ENCODE results near the gene CATSPERE.
"Not testable (repeated sequence)": the region's sequence is repeated elsewhere in the genome, so short reads cannot be mapped to it uniquely, and the experiment has no call there.

The CATSPERE gene

GRCh38 chr1:244448279-244449036 lies 12.6 kb upstream of the CATSPERE start:
- in situ Hi-C loops (cut with HindIII; ENCODE audit: low sequenced_read_pairs), result no loop called here

- in situ Hi-C loops (cut with HindIII; ENCODE audit: low sequenced_read_pairs), result no loop called here
These were observed 11.1 kb upstream of the CATSPERE start for GRCh38 chr1:244449936-244450508.

- in situ Hi-C loops (cut with HindIII; ENCODE audit: low sequenced_read_pairs), result no loop called here
These were observed 10.2 kb upstream of the CATSPERE start for GRCh38 chr1:244450597-244451538.

GRCh38 chr1:244451539-244451950 lies 9.5 kb upstream of the CATSPERE start, which contains the start of gene ADSS2:
Gene ADSS2, minus strand, starts transcription at chr1:244451909. Its CDS starts 92 bp downstream, at chr1:244451817.
- in situ Hi-C loops (cut with HindIII; ENCODE audit: low sequenced_read_pairs), result no loop called here

GRCh38 chr1:244451951-244452795 lies 8.9 kb upstream of the CATSPERE start:
- in situ Hi-C loops (cut with HindIII; ENCODE audit: low sequenced_read_pairs), result no loop called here

GRCh38 chr1:244454412-244454811 lies 6.7 kb upstream of the CATSPERE start:
- in situ Hi-C loops (cut with HindIII; ENCODE audit: low sequenced_read_pairs), result no loop called here

GRCh38 chr1:244456586-244456985 lies 4.5 kb upstream of the CATSPERE start:
- in situ Hi-C loops (cut with HindIII; ENCODE audit: low sequenced_read_pairs), result no loop called here

- in situ Hi-C loops (cut with HindIII; ENCODE audit: low sequenced_read_pairs), result no loop called here
These were observed 2.3 kb upstream of the CATSPERE start for GRCh38 chr1:244458781-244459180.

- in situ Hi-C loops (cut with HindIII; ENCODE audit: low sequenced_read_pairs), result loop anchor here (10.0 kb wide), 1 partner anchor 65 kb away; no protein-coding TSS in a partner anchor
These were observed 876 bp upstream of the CATSPERE start for GRCh38 chr1:244460197-244460596.

GRCh38 chr1:244466724-244467123 lies 5.7 kb downstream of the CATSPERE start:
- in situ Hi-C loops (cut with HindIII; ENCODE audit: low sequenced_read_pairs), result loop anchor here (10.0 kb wide), 1 partner anchor 58 kb away; no protein-coding TSS in a partner anchor

- in situ Hi-C loops (cut with HindIII; ENCODE audit: low sequenced_read_pairs), result no loop called here
These were observed 12.1 kb downstream of the CATSPERE start for GRCh38 chr1:244473059-244473605.

DNA sequence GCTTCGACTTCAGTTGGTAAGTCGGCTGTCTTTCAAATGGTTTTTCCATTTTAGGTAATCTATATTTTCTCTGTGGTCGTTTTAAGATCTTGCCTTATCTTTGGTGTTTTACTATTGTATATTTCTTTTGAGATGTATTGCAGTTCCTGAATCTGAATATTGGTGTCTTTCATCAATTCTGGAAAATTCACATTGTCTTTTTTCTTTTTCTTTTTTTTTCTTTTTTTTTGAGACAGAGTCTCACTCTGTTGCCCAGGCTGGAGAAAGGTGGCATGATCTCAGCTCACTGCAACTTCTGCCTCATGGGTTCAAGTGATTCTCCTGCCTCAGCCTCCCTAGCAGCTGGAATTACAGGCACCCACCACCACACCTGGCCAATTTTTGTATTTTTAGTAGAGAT lies 23.9 kb downstream of the CATSPERE start:
- in situ Hi-C loops (cut with HindIII; ENCODE audit: low sequenced_read_pairs), result not testable (repeated sequence)

DNA sequence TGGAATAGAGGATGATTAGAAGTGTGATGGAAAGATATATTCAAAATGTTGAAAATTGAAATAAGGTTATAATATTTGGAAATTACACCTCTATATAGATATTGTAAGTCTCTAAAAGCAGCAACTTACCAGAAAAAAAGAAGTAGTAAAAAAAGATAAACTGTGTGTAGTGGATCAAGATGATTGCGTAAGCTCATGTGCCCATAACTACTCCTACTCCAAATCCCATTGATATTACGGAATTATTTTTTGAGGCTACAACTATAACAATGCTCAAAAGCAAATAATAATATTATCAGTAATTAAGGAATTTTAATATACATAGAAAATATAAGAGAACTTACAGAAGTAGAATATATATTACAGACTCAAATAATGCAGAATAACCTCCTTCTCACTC lies 33.6 kb downstream of the CATSPERE start:
- in situ Hi-C loops (cut with HindIII; ENCODE audit: low sequenced_read_pairs), result no loop called here

DNA sequence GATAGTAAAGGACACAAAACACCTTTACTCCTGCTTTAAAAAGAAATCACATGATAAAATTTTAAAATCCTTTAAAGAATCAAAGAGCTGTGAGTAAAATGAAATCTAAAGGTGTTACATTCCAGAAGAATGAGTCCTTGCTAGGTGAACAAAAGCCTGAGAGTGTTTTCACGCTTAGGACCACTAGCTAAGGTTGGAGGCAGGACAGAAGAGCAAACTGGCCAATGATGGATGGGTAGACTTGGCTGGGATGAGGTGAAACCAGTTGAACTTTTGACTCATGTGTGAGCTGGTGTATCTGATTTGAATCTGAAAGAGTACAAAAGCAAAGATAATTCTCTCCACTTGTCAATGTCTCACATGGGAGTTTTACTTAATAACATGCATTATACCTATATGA lies 35.1 kb downstream of the CATSPERE start:
- in situ Hi-C loops (cut with HindIII; ENCODE audit: low sequenced_read_pairs), result no loop called here

GRCh38 chr1:244497805-244498204 lies 36.7 kb downstream of the CATSPERE start:
- in situ Hi-C loops (cut with HindIII; ENCODE audit: low sequenced_read_pairs), result no loop called here

GRCh38 chr1:244499484-244499883 lies 38.4 kb downstream of the CATSPERE start:
- in situ Hi-C loops (cut with HindIII; ENCODE audit: low sequenced_read_pairs), result not testable (repeated sequence)

DNA sequence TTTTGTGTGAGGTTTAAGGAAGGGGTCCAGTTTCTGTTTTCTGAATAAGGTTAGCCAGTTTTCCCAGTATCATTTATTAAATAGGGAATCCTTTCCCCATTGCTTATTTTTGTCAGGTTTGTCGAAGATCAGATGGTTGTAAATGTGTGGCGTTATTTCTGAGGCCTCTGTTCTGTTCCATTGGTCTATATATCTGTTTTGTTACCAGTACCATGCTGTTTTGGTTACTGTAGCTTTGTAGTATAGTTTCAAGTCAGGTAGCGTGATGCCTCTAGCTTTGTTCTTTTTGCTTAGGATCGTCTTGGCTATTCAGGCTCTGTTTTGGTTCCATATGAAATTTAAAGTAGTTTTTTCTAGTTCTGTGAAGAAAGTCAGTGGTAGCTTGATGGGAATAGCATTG lies 39.4 kb downstream of the CATSPERE start:
- in situ Hi-C loops (cut with HindIII; ENCODE audit: low sequenced_read_pairs), result not testable (repeated sequence)

DNA sequence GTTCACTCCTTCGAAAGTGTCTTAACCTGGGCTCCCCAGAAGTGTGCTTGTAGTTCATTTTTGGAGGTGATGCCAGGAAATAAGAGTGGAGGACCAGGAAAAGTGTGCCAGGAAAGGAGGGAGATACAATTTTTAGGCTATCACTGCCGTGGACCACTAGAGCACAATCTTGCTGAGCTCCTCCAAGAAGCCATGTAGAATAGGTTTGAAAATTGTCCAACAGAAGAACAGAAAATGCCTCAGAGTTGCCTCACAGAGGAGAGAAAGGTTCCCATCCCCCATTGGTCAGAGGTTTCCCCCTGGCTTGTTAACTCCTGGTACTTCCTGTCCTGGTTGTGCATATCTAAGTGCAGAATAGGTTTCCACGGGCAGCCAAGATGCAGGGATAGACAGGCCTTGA lies 41.6 kb downstream of the CATSPERE start:
- in situ Hi-C loops (cut with HindIII; ENCODE audit: low sequenced_read_pairs), result no loop called here

DNA sequence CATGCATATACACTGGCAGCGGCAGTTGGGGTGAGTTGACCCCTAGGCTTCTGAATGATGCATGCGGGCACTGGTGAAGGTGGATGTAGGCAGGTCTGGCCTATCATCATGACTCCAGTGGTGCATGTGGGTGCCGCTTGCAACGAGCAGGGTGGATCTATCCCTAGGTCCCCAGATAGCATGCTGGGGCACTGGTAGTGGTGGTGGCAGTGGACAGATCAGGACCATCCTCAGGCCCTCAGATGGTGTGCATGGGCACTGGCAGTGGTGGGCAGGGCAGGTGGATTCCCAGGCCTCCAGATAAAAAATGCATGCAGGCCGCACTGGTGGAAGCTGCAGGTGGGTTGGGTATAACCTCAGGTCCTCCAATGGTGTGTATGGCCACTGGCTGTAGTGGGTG lies 52.4 kb downstream of the CATSPERE start:
- in situ Hi-C loops (cut with HindIII; ENCODE audit: low sequenced_read_pairs), result no loop called here

DNA sequence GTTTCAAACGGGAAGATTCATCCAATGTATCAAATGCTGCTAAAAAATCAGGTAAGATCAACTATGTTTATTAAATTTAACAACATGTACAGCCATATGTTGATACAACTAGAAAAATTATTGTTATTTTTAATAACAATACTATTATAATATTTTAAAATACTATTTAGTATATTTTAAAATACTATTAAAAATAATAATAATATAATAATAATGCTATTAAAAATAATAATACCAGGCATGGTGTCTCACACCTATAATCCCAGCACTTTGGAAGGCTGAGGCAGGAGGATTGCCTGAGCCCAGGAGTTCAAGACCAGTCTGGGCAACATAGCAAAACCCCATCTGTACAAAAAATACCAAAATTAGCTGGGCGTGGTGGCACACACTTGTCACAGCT lies 54.6 kb downstream of the CATSPERE start:
- in situ Hi-C loops (cut with HindIII; ENCODE audit: low sequenced_read_pairs), result no loop called here

Data from endothelial cell of hepatic sinusoid (primary cell).